Measurements from ENCODE around the gene SETD7.

DNA sequence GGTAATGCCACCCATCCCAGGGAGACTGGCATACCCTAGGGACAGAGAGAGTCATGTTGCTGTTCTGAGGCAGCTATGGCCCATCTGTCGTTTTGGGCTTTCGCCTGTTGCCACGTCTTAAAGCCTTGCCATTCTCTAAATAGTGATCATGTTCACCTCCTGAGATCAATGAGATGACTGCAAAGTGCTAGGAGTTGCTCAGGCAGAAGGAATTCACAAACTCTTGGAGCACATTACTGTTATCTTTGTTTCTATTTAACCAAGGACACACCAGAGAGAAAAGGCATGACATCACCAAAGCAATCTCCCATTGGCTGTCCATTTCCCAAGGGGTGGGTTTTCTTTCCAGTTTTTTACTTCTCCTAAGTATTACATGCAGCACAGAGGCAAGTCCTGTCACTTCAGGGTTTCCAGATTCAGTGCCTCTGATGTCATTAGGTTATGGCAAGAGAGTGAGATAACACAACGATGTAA is 37.1 kb upstream of the SETD7 start:
- TF ChIP-seq, protein P1, sequence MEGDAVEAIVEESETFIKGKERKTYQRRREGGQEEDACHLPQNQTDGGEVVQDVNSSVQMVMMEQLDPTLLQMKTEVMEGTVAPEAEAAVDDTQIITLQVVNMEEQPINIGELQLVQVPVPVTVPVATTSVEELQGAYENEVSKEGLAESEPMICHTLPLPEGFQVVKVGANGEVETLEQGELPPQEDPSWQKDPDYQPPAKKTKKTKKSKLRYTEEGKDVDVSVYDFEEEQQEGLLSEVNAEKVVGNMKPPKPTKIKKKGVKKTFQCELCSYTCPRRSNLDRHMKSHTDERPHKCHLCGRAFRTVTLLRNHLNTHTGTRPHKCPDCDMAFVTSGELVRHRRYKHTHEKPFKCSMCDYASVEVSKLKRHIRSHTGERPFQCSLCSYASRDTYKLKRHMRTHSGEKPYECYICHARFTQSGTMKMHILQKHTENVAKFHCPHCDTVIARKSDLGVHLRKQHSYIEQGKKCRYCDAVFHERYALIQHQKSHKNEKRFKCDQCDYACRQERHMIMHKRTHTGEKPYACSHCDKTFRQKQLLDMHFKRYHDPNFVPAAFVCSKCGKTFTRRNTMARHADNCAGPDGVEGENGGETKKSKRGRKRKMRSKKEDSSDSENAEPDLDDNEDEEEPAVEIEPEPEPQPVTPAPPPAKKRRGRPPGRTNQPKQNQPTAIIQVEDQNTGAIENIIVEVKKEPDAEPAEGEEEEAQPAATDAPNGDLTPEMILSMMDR (conservative IDR thresholded peaks at IDR 0.05; ENCODE audit: low read depth, low read length) = no peak
- TF ChIP-seq EZH2 (IDR thresholded peaks at IDR 0.05; ENCODE audit: borderline replicate concordance, low read depth, low read length, poor library complexity, severe bottlenecking) = no peak

All from A673 (cell line).